ENCODE results near the gene FAM162A.

DNA sequence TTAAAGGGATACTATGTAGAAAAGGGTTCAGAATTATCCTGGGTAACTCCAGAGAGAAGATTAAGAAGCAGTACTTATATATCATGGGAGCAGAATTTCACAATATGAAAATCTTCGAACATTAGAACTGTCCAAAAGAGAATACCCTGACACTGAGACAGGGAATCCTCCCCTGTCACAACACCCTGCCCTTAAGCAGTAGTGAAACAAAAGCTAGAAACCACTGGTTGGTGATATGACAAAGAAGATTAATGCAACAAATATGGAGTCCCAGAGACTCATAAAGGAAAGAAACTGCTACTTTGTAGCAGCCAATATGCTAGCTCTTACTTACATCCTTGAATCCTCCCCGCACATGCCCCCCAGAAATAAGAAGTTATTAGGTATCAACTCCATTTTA lies 19.5 kb upstream of the FAM162A start:
- TF ChIP-seq, protein P1, sequence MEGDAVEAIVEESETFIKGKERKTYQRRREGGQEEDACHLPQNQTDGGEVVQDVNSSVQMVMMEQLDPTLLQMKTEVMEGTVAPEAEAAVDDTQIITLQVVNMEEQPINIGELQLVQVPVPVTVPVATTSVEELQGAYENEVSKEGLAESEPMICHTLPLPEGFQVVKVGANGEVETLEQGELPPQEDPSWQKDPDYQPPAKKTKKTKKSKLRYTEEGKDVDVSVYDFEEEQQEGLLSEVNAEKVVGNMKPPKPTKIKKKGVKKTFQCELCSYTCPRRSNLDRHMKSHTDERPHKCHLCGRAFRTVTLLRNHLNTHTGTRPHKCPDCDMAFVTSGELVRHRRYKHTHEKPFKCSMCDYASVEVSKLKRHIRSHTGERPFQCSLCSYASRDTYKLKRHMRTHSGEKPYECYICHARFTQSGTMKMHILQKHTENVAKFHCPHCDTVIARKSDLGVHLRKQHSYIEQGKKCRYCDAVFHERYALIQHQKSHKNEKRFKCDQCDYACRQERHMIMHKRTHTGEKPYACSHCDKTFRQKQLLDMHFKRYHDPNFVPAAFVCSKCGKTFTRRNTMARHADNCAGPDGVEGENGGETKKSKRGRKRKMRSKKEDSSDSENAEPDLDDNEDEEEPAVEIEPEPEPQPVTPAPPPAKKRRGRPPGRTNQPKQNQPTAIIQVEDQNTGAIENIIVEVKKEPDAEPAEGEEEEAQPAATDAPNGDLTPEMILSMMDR (IDR thresholded peaks at IDR 0.05 in 8 of 11, conservative IDR thresholded peaks at IDR 0.05 in 3 of 11), result no peak
- TF ChIP-seq POLR2A (IDR thresholded peaks at IDR 0.05) (no peak), POLR2AphosphoS5 (IDR thresholded peaks at IDR 0.05) (no peak)

All from spleen (tissue), 7 donors.